GM21447 (cell line): ENCODE results near the gene TSPEAR.
"Not testable (repeated sequence)": the region's sequence is repeated elsewhere in the genome, so short reads cannot be mapped to it uniquely, and the experiment has no call there.

Source experiments
- ATAC-seq: cut with Tn5 transposase; IDR thresholded peaks from one replicate; pipeline ENCODE4 v1.9.1; 2021; ENCODE audit not compliant: unreplicated experiment

The TSPEAR gene

GRCh38 chr21:44656868-44657267, 54.5 kb downstream of the TSPEAR start:
- ATAC-seq, result no peak

DNA sequence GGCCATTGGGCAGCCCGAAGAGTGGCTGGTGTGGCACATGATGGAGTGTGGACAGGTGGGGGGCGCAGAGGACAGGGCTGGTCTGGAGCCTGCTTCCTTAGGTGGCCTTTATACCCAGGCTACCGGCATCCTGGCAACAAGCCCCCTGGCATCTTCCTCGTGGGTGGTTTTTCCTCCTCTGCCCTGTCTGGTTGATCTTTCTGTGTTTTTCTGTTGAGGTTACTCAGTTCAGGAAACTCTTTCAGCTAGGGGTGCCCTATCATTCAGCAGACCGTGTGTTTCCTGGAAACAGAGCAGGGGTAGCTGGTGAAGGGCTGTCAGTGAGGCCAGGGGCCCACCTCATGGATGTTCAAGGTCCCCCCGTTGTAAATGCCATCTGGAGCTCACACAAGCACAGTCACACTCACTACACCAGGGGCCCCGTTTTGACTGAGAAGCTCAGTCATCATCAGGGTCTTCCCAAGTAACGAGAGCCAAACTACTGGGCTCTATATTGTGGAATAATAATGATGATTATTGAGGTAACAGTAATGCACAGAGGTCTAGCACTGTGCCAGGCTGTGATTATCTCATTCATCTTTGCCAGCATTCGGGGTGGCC, 56.7 kb downstream of the TSPEAR start, which contains the start of gene KRTAP12-4:
Gene KRTAP12-4, minus strand, starts transcription at position 84 of the 600 bp plus-strand sequence. Its CDS starts 45 bp downstream, at position 39.
- ATAC-seq, result no peak

GRCh38 chr21:44653656-44654575, 57.5 kb downstream of the TSPEAR start:
- ATAC-seq, result no peak

GRCh38 chr21:44653123-44653522, 58.2 kb downstream of the TSPEAR start:
- ATAC-seq, result no peak

GRCh38 chr21:44650973-44651675, 60.2 kb downstream of the TSPEAR start:
- no peak for ATAC-seq

DNA sequence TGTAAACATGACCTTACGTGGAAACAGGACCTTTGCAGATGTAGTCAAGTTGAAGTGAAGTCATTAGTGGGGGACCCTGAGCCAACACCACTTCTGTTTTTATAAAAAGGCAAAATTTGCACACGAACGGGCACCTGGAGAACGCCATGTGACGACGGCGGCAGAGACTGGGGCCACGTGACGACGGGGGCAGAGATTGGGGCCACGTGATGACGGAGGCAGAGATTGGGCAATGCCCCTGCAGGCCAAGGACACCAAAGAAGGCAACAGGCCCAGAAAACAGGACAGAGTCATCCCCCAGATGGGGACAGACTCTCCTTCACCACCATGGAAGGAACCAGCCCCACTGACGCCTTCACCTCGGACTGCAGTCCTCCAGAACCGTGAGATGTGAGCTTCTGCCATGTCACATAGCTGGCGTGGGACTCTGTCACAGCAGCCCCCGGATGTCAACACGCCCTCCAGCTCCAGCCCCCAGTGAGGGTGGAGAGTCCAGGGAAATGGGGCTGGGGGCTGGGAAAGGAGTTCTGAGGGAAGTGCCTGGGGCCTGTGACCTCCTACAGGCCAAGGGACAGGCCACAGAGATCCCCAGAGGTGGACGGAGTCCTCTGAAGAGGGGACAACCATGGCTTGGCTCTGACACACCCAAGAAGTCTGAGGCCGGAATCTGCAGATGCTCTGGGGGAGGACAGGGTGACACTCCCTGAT, 61.0 kb downstream of the TSPEAR start:
- no peak for ATAC-seq

DNA sequence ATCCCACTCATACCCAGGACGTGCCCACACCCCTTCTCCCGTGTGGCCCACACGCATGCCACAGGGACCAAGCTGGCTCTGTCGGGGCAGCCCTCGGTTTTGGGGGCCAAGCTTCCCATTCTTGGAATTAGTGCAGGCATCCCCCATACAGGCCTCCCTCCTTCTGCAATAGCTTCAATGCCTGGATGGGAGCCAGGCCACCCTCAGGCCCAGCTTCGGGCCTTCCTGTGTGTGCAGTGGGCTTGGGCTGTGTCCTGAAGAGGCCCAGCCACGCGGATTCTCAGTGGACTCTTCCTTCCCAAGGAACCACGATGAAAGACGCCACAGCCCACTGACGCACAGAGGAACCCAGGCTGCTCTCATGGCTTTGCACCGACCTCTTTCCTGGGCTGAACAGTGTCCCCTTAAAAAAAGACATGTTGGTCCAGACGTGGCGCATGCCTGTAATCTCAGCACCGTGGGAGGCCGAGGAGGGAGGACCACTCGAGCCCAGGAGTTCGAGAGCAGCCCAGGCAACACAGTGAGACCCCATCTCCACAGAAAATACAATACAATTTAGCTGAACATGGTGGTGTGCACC, 61.8 kb downstream of the TSPEAR start:
- ATAC-seq, result no peak

DNA sequence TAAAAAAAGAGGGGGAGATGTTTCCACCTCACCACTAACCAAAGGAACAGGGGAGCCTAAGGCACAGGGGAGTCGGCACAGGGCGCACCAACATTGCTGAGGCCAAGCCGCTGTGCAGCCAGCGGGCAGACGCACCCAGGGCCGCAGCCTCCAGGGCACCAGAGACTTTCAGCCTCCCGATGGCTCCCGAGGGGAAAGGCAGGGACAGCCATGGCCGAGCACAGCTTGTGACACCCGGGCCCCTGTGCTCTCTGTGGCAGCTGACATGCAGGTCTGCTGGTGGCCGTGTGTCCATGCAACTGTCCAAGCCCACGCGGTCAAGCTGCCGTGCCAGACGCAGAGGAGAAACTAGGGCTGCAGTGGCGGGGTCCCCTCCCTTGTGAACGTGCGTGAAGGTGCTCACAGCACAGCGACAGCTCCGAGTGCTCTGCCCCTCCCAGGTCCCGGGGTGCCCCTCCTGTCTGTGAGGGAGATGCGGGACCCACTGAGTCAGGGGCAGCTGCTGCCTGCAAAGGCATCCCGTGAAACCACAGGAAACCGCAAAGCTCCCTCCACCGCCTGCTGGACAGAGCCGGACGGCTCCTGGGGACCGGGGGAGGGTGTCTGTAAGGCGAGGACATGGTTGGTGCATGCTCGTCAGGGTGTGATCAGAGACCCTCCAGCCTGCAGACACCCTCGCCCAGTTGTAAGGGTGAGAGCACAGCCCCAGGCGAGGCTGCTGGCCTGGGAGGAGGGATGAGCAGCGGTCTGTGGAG, 62.6 kb downstream of the TSPEAR start:
- no peak for ATAC-seq

DNA sequence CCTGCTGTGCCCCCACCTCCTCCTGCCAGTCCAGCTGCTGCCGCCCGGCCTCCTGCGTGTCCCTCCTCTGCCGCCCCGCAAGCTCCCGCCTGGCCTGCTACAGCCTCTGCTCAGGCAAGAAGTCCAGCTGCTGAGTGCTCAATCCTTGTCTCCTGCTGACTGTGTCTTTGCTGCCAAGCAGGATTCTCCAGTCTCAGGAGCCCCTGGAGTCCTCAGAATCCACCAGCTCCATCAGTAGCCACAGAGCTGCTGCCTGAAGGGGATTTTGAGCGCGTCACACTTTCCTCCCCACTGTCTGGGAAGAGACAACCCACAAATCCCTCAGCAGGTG, 64.2 kb downstream of the TSPEAR start:
- ATAC-seq, result no peak

DNA sequence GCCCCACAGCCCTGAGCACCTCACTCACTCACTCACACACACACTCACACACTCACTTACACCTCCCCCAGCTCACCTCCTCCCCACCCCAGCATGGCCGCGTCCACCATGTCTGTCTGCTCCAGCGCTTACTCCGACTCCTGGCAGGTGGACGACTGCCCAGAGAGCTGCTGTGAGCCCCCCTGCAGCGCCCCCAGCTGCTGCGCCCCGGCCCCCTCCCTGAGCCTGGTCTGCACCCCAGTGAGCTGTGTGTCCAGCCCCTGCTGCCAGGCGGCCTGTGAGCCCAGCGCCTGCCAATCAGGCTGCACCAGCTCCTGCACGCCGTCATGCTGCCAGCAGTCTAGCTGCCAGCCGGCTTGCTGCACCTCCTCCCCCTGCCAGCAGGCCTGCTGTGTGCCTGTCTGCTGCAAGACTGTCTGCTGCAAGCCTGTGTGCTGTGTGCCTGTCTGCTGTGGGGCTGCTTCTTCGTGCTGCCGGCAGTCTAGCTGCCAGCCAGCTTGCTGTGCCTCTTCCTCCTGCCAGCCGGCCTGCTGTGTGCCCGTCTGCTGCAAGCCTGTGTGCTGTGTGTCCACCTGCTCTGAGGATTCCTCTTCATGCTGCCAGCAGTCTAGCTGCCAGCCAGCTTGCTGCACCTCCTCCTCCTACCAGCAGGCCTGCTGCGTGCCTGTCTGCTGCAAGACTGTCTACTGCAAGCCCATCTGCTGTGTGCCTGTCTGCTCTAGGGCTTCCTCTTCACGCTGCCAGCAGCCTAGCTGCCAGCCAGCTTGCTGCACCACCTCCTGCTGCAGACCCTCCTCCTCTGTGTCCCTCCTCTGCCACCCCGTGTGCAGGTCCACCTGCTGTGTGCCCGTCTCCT, 64.8 kb downstream of the TSPEAR start, which contains the start of gene KRTAP10-11:
Gene KRTAP10-11, plus strand, starts transcription at position 49 of the 856 bp plus-strand sequence. Its CDS starts 45 bp downstream, at position 94.
- ATAC-seq, result not testable (repeated sequence)

- no peak for ATAC-seq
Measured at GRCh38 chr21:44644878-44645277, 66.5 kb downstream of the TSPEAR start.

DNA sequence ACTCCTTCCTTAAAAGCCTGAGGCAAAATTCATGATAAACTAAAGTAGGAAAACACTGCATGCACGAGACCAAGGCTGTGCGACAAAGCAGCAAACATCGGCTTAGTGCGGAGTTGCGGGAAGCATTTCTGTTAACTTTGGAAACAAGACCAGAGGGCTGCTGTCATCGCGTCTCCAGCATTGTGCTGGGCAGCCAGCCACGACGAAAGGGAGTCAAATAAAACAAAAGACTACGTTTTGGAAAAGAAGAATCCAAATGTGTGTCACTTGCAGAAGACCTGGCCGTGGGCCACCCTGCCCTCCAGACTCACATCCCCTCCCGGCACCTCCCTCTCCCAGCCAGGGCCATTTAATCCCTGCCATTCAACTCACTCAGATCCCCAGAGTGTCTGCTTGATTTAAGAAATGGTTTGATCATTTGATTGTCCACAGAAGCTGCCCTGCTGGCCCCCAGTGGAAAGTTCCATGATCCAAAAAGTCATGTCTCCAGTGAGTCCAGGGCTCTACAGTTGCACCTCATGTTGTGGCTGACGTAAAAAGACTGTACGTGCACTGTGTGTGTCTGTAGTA, 67.5 kb downstream of the TSPEAR start:
- ATAC-seq, result no peak

DNA sequence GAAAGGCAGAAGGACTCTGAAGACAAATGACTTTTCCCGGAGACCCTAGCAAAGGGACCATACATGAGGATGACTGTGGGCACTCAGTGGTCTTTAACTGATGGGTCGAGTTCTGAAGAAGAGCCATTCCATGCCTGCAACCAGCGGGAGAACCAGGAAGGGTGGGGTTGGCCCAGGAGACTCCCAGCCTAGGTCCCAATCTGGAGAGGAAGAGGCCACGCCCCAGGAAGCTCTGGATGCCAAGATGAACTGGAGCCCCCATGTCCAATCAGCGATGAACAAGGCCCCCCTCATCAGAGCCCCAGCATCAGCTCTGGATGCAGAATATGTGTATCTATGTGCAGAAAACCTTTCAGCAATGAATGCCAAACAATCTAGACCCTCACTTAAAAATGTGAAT, 70.6 kb downstream of the TSPEAR start:
- ATAC-seq, result no peak

DNA sequence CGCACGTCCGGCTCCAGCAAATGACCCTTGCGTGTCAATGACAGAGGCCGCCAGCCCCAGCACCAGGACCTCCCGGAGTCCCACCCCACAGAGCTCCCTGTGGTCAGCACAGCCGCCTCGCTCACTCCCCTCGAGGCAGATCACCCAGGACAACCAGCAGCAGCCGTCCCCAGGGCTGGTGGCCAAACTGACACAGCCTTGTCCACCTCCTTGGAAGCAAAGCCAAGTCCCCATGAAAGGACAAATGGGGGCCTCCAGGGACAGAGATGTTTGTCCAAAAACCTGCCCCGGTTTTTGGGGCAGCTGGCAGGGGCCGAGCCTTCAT, 72.1 kb downstream of the TSPEAR start:
- ATAC-seq, result no peak

DNA sequence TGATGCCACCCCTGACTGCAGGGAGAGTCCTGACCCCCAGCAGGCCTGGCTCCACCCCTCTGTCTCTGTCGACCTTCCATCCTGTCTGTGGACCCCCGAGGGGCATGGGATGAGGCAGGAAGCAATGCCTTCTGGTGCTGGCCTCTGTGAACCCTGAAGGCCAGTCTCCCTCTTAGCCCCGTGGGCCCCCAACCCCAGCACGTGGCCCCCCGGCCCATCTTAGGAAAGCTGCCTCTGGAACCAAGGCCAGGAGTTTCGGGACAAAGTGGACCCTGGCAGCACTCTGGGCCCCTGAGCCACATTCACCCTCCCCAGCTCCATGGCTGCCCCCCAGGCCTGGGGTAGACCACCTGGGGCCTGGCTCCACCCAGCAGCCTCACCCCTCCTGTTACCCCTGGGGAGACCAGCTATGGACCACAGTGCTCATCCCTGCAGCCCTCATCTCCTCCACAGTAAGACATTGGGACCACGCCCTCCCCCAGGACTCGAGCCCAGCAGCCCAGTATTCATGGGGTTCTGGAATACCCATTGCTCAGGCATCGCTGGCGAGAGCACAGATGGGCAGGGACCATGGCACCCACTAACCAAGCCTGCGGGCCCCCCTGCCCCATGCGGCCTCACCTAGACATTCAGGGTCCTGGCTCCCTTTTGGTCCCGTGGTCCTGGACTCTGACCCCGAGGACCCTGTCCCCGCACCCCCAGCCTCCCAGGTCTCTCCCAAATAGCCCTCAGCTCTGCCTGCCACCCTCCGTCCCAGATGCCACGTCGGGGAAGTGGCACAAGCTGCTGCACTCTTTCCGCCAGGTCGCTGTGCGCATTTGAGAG, 72.7 kb downstream of the TSPEAR start:
- not testable (repeated sequence) for ATAC-seq

DNA sequence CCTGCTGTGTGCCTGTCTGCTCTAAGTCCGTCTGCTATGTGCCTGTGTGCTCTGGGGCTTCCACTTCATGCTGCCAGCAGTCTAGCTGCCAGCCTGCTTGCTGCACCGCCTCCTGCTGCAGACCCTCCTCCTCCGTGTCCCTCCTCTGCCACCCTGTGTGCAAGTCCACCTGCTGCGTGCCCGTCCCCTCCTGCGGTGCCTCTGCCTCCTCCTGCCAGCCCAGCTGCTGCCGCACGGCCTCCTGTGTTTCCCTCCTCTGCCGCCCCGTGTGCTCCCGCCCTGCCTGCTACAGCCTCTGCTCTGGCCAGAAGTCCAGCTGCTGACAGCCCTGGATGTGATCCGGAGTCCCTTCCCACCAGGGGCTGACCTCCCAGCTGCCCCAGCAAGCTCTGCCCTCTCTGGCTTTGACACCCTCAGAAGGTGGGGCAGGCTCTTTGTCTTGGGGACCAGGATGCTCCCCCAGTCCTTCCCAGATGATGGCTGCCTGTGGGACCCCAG, 73.5 kb downstream of the TSPEAR start:
- ATAC-seq, result not testable (repeated sequence)

- no peak for ATAC-seq
Measured at GRCh38 chr21:44637018-44637850, 74.1 kb downstream of the TSPEAR start, which contains the start of gene KRTAP10-10. TSS of gene KRTAP10-10 (plus strand) at chr21:44637356. CDS start at chr21:44637418, 62 bp downstream.
